HT-29 (cell line): ENCODE data around the gene HOXA4. TPM values are rescaled to one million over a fixed set of nuclear protein-coding genes. Genes with fewer than 3 reads are reported as not detected.

Source experiments
- DNase-seq: peaks from one replicate; pipeline ENCODE4 v3.0.0-alpha.2; 2015; ENCODE audit warnings: low spot score
- total RNA-seq: library from RNA; depleted of rRNA; stranded (reverse); fragments of >200 nt; shearing (Covaris generic); gene quantifications from 2 replicates; pipeline ENCODE4 v1.2.3, GENCODE V29; 2014

The HOXA4 gene
- total RNA-seq, 1 experiment from 2014 or later: 3.7 TPM

- no peak for DNase-seq
These were observed 12.6 kb downstream of the HOXA4 start for GRCh38 chr7:27117887-27118491.

- DNase-seq: no peak
These were observed 13.3 kb downstream of the HOXA4 start for GRCh38 chr7:27116962-27117886.

- no peak for DNase-seq
These were observed 14.3 kb downstream of the HOXA4 start for GRCh38 chr7:27116031-27116961.

GRCh38 chr7:27115221-27116026 lies 15.1 kb downstream of the HOXA4 start:
- DNase-seq: peak; percentile 98

GRCh38 chr7:27114881-27115220 lies 15.7 kb downstream of the HOXA4 start:
- no peak for DNase-seq

- peak; percentile 84 for DNase-seq
These were observed 16.4 kb downstream of the HOXA4 start for GRCh38 chr7:27113991-27114769.

- DNase-seq: peak; percentile 91
These were observed 17.3 kb downstream of the HOXA4 start for GRCh38 chr7:27112955-27113949.

- DNase-seq: no peak
These were observed 18.2 kb downstream of the HOXA4 start for GRCh38 chr7:27112361-27112760.

GRCh38 chr7:27111751-27112277 lies 18.7 kb downstream of the HOXA4 start:
- peak; percentile 82 for DNase-seq

- DNase-seq: peak; percentile 83
These were observed 19.4 kb downstream of the HOXA4 start for GRCh38 chr7:27111042-27111750.

- peak; percentile 86 for DNase-seq
These were observed 20.1 kb downstream of the HOXA4 start for GRCh38 chr7:27110186-27111031.

GRCh38 chr7:27109466-27110185 lies 20.9 kb downstream of the HOXA4 start:
- peak; percentile 26 for DNase-seq

- DNase-seq: peak; percentile 50
These were observed 22.0 kb downstream of the HOXA4 start for GRCh38 chr7:27108390-27109127.

- DNase-seq: no peak
These were observed 22.9 kb downstream of the HOXA4 start for GRCh38 chr7:27107391-27108381.

GRCh38 chr7:27106901-27107240 lies 23.7 kb downstream of the HOXA4 start:
- peak; percentile 43 for DNase-seq
